Body of pancreas (tissue), 4 donors: ENCODE measurements around the gene SPRED2. TPM values are rescaled to one million over a fixed set of nuclear protein-coding genes. Genes with fewer than 3 reads are reported as not detected.

Source experiments
- ATAC-seq: fragments of 150-250 bp; one replicate; pipeline ENCODE4 v1.9.1; 2016
- DNase-seq, 4 donors: peaks; one replicate each; pipeline ENCODE4 v3.0.0-alpha.2; 2019
- H3K27ac ChIP-seq, 4 donors: fragments of 200-600 bp; sonication (generic); 1 replicate in 3 of 4; 2 replicates in 1 of 4; pipeline versions ENCODE4 v1.5.1 to v1.6.1; 2016 to 2019; ENCODE audit warnings: mild to moderate bottlenecking in 1 of 4, mixed read lengths in 1 of 4, moderate library complexity in 1 of 4
- H3K27me3 ChIP-seq, 2 donors: fragments of 200-600 bp; sonication (generic); one replicate each; pipeline ENCODE4 v1.6.0; 2016; ENCODE audit warnings: mild to moderate bottlenecking in 1 of 2
- H3K36me3 ChIP-seq, 2 donors: fragments of 200-600 bp; sonication (generic); replicated peaks in 1 of 2; 2 replicates each; pipeline ENCODE4 v1.5.1; 2016; ENCODE audit warnings: low read depth in 2 of 2; ENCODE audit not compliant: insufficient read depth in 1 of 2
- H3K4me1 ChIP-seq: fragments of 200-600 bp; sonication (generic); one replicate; pipeline ENCODE4 v1.6.0; 2016
- H3K4me3 ChIP-seq, 2 donors: fragments of 200-600 bp; sonication (generic); 1 replicate in 1 of 2; 2 replicates in 1 of 2; pipeline ENCODE4 v1.5.1; 2016 to 2019
- H3K9me3 ChIP-seq, 3 donors: fragments of 200-600 bp; sonication (generic); 1 replicate in 2 of 3; 2 replicates in 1 of 3; pipeline ENCODE4 v1.5.1; 2016
- POLR2A ChIP-seq, 3 donors: fragments of 450-650 bp; IDR thresholded peaks; one replicate each; pipeline ENCODE4 v1.6.1; 2016; ENCODE audit warnings: antibody characterized with exemption in 3 of 3, mild to moderate bottlenecking in 2 of 3
- WGBS, 2 donors: methylation state at CpG; one replicate each; pipeline ENCODE4 v1.1.5; 2017; 5-methylcytosine and 5-hydroxymethylcytosine counted together
- intact Hi-C: fragments of 100-400 bp; cut with DNase I; formaldehyde crosslinking; loops from one replicate; pipeline ENCODE4 v1.15.1; 2023
- total RNA-seq, 2 donors: library from RNA; depleted of rRNA; stranded (reverse); fragments of >200 nt; gene quantifications; one replicate each; pipeline ENCODE4 v1.1.0, GENCODE V29; 2016
- TF ChIP-seq, protein P1 (sequence below), 7 experiments: fragments of 450-650 bp in 4 of 7; fragments of 200-600 bp in 3 of 7; sonication (generic) in 3 of 7; IDR thresholded peaks; one replicate each; pipeline ENCODE4 v1.5.1; 2016 to 2019; ENCODE audit warnings: antibody characterized with exemption in 7 of 7

SPRED2 gene
- total RNA-seq, 2 donors from 2014 or later = 16.1 to 16.2 TPM

DNA sequence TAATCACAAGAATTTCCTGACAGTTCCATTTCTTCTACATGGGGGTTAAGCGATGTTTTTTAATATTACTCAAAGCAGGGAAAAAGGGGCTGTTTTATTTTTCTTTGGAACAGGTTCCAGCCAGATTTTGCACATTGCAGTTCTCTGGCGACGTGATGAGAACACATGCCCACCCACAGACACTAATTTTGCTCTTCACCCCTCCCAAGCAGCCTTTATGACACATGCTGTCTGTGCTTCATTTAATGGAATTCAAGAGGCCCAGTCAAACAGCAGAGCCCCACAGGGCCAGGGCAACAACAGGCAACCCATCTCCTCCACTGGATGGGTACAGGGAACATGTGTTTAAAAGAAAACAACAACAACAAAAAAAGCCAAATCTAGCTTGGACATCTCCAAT, 70.8 kb downstream of the SPRED2 start:
- intact Hi-C loops = no loop called here
- DNase-seq (no peak), ATAC-seq (no peak)
- no peak overlapping the region for H3K27ac ChIP-seq
- H3K4me1 ChIP-seq = peaks cover 34% of the 10 kb centered on the region
- H3K4me3 ChIP-seq = no peak overlapping the region
- H3K9me3 ChIP-seq = no peaks in the 10 kb centered on the region
- 87 to 94% methylated on average over 3 of the region's 3 CpGs for WGBS, 2 donors
- H3K27me3 ChIP-seq = no peaks in the 10 kb centered on the region
- no peaks in the 10 kb centered on the region for H3K36me3 ChIP-seq
- TF ChIP-seq, protein P1, sequence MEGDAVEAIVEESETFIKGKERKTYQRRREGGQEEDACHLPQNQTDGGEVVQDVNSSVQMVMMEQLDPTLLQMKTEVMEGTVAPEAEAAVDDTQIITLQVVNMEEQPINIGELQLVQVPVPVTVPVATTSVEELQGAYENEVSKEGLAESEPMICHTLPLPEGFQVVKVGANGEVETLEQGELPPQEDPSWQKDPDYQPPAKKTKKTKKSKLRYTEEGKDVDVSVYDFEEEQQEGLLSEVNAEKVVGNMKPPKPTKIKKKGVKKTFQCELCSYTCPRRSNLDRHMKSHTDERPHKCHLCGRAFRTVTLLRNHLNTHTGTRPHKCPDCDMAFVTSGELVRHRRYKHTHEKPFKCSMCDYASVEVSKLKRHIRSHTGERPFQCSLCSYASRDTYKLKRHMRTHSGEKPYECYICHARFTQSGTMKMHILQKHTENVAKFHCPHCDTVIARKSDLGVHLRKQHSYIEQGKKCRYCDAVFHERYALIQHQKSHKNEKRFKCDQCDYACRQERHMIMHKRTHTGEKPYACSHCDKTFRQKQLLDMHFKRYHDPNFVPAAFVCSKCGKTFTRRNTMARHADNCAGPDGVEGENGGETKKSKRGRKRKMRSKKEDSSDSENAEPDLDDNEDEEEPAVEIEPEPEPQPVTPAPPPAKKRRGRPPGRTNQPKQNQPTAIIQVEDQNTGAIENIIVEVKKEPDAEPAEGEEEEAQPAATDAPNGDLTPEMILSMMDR (IDR thresholded peaks at IDR 0.05) = no peak
- TF ChIP-seq POLR2A (IDR thresholded peaks at IDR 0.05) = no peak

DNA sequence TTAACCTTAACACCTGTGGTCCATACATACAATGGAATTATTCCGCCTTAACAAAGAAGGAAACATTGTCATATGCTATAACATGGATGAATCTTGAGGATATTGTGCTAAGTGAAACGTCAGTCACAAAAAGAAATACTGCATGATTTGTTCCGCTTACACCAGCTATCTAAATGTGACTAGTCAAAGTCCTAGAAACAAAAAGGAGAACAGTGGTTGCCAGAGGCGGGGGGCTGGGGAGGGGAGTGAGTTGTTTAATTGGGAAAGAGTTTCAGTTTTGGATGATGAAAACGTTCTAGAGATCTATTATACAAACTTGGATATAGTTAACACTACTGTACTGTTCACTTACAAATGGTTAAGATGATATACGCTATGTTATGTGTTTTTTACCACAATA, 72.0 kb downstream of the SPRED2 start:
- H3K27ac ChIP-seq = no peak overlapping the region
- peaks cover 34% of the 10 kb centered on the region for H3K4me1 ChIP-seq
- intact Hi-C loops = no loop called here
- no peaks in the 10 kb centered on the region for H3K36me3 ChIP-seq
- no peak for TF ChIP-seq POLR2A (IDR thresholded peaks at IDR 0.05)
- TF ChIP-seq, protein P1 (IDR thresholded peaks at IDR 0.05) = no peak
- no peaks in the 10 kb centered on the region for H3K27me3 ChIP-seq
- DNase-seq (no peak), ATAC-seq (no peak)
- no peak overlapping the region for H3K4me3 ChIP-seq
- WGBS, 2 donors = 82 to 85% methylated on average over 6 of the region's 6 CpGs
- no peaks in the 10 kb centered on the region for H3K9me3 ChIP-seq

DNA sequence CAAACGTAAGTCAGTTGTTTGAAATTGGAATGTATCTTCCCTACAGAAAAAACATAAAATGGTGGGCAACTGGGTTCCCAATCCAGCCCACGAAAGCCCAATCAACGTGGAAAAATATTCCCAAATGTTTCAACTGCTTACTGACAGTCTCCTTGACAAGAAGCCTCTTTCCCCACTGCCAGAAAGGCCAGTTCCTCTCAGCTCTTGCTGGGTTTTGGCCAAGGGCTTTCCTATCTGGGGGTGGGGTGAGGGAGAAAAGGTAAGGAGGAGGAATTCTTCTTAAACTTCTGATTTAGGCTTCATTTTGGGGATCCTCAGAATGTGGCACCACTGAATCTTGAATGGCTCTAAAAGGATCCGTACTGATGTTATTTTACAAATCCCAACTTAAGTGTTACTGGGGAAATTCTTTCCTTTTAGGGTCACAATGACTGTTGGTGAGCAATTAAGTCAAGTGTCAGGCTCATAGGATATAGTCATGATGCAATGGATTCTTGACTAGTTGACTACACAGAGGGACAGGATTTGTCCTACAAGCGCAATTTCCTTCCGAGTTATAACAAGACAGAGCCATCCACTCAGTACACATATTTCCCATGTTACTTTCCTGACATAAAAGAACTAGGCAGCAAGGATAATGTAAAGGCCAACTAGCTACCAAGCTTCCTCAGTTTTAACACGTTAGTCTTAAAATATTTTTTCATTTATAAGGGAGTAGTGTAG, 73.6 kb downstream of the SPRED2 start:
- intact Hi-C loops = no loop called here
- H3K27ac ChIP-seq = no peak overlapping the region
- no peaks in the 10 kb centered on the region for H3K27me3 ChIP-seq
- no peak for DNase-seq
- no peaks in the 10 kb centered on the region for H3K36me3 ChIP-seq
- WGBS, 2 donors = 67 to 85% methylated on average over 7 of the region's 7 CpGs
- no peak overlapping the region for H3K4me3 ChIP-seq
- H3K9me3 ChIP-seq = no peaks in the 10 kb centered on the region
- TF ChIP-seq POLR2A (IDR thresholded peaks at IDR 0.05) = no peak
- TF ChIP-seq, protein P1 (IDR thresholded peaks at IDR 0.05) = no peak
- H3K4me1 ChIP-seq = peaks cover 30% of the 10 kb centered on the region
- ATAC-seq = no peak

GRCh38 chr2:65357959-65358294, 74.5 kb downstream of the SPRED2 start:
- Histone ChIP-seq H3K9me3 (no peaks in the 10 kb centered on the region), H3K4me1 (peaks cover 22% of the 10 kb centered on the region), H3K27me3 (no peaks in the 10 kb centered on the region), H3K36me3 (no peaks in the 10 kb centered on the region), H3K4me3 (no peak overlapping the region), H3K27ac (no peak overlapping the region)
- DNase-seq (no peak), ATAC-seq (no peak)
- intact Hi-C loops = no loop called here
- no peak for TF ChIP-seq POLR2A (IDR thresholded peaks at IDR 0.05)
- TF ChIP-seq, protein P1 (IDR thresholded peaks at IDR 0.05) = no peak
